Measurements from ENCODE around the gene CNIH3.

DNA sequence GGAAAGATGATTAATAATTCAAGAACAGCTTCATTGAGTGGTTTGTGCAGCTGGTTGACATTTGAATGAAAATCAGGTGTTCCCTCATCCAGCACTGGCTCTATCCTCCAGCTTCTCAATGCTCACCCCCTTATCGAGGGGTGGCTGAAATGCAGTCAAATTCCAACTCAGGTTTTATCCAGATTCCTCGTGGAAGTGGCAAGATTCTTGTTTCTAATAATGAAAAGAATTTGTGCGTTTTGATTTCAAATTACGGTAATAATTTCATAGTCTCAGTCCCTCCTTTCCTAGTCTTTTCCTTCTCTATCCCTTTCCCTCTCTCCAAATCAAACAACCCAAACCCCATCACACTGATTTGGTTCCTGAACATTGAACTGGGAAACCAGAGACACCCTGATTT lies 3.1 kb downstream of the CNIH3 start:
- no peak for TF ChIP-seq CTCF (conservative IDR thresholded peaks at IDR 0.05 in 1 of 2, IDR thresholded peaks at IDR 0.05 in 1 of 2; ENCODE audit: low read depth in 1 of 2, low read length in 2 of 2)
- TF ChIP-seq EZH2 (IDR thresholded peaks at IDR 0.05; ENCODE audit: low read length, missing control alignments) = no peak

Data from fibroblast of lung (primary cell).